BE2C (cell line): Measurements from ENCODE around the gene TIGD6. TPM values are rescaled to one million over a fixed set of nuclear protein-coding genes. Genes with fewer than 3 reads are reported as not detected.
A peak's percentile ranks its signal among the peaks of the same experiment; 100 is the strongest.

ENCODE experiments used
- DNase-seq: peaks from one replicate; pipeline ENCODE4 v3.0.0-alpha.2; 2020
- H3K27me3 ChIP-seq: fragments of 250-450 bp; sonication (Bioruptor Pico); 2 replicates; pipeline ENCODE4 v1.5.1; 2020; ENCODE audit warnings: mild to moderate bottlenecking
- H3K36me3 ChIP-seq: fragments of 250-450 bp; sonication (Bioruptor Pico); 2 replicates; pipeline ENCODE4 v1.5.1; 2020; ENCODE audit warnings: mild to moderate bottlenecking
- H3K4me1 ChIP-seq: fragments of 250-450 bp; sonication (Bioruptor Pico); 2 replicates; pipeline ENCODE4 v1.5.1; 2020
- H3K4me3 ChIP-seq: 2 replicates; pipeline ENCODE4 v1.5.1; 2011; ENCODE audit warnings: low read depth, low read length
- H3K9me3 ChIP-seq: fragments of 250-450 bp; sonication (Bioruptor Pico); 2 replicates; pipeline ENCODE4 v1.5.1; 2020
- CTCF ChIP-seq: IDR thresholded peaks from 2 replicates; pipeline ENCODE4 v1.5.1; 2012; ENCODE audit warnings: mild to moderate bottlenecking, low read depth, low read length
- polyA plus RNA-seq: library from polyadenylated mRNA; unstranded; fragments of >200 nt; gene quantifications from one replicate; pipeline ENCODE4 v1.2.1, GENCODE V29; 2012; ENCODE audit warnings: low read depth, missing spikeins; ENCODE audit not compliant: insufficient read length, insufficient read depth

TIGD6 gene
- 6.6 TPM for polyA plus RNA-seq

DNA sequence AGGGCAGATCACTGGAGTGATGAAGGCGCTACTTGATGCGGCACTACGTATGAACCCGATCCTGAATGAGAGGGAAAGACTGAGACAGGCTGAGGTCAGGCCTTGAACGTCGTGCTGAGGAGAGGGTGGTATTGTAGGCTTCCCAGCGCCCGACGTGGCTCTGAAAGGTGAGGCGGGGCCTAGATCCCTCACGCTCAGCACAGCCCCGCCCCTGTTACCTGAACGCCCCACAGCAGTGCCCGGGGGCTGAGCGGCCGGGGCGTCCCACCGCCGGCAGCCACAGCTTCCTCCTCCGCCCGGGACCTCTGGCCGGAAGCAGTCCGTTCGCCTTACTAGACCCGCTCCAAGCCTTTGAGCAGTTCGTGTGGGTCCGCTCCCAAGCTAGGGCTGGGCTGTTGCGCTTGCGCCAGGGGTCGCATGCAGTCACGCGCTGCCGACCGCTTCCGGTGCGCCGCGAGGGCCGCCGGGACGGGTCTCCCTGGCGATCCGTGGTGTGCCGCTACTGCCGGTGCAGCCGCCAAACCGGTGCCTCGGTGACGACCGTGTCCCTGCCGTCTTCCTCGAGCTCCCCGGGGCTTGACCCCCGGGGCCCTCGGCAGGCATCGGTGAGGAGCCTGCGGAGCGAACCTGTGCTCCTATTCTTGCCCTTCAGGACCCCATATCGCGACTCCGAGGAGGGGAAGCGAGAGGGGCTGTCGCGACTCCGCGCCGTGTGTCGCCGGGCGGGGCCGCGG, at the start of gene TIGD6, which contains the start of gene HMGXB3:
TIGD6 (minus strand) TSS at position 399 of the 734 bp plus-strand sequence. CDS start 4,306 bp downstream, outside the sequence.
HMGXB3 (plus strand) TSS at position 484 of the 734 bp plus-strand sequence. CDS start 4,114 bp downstream, outside the sequence.
- TF ChIP-seq CTCF, result no peak
- DNase-seq, result peak; percentile 96
- Histone ChIP-seq H3K9me3 (no peaks in the 10 kb centered on the region), H3K36me3 (peaks cover 16% of the 10 kb centered on the region), H3K4me3 (peak within 1 kb of the TSS; percentile 99), H3K4me1 (peaks cover 8% of the 10 kb centered on the region), H3K27me3 (no peaks in the 10 kb centered on the region)

DNA sequence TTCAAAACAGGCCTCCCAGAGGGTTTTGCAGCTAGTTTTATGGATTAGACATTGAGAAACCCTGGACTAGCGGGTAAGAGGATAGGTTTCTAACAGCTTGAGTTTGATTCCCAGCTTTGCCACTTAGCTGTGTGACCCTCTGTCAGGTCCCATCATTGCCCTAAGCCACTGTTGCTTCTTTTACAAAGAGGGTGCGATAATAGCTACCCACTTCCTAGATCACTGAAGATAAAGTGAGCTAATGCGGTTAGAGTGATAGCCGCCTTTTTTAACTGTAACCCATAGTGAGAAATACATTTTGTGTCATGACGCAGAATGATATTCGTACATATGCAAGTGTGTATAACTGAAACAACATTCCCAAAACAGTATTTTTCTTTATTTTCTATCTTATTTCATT, 45.6 kb upstream of the TIGD6 start:
- Histone ChIP-seq H3K27me3 (no peaks in the 10 kb centered on the region), H3K36me3 (peaks cover 92% of the 10 kb centered on the region)
- no peak for DNase-seq

DNA sequence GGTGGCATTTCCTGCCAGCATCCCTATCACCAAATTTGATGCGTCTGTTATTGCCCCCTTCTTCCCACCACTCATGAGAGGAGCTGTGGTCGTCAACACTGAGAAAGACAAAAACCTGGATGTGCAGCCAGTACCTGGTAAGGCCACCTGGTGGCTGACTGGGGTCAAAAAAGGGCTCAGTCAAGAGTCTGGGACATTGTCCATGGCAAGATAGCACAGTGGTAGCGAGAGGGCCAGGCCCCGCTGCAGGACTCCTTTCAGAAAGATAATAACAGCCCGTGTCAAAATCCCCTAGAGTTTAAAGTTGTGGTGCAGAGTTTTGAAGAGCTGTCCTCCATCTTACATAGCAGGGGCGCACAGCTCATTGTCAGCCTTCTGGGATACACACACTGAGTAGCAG, 45.1 kb upstream of the TIGD6 start:
- peaks cover 92% of the 10 kb centered on the region for H3K36me3 ChIP-seq

More for the DNA sequence above, 45.6 kb upstream of the TIGD6 start:
- H3K4me3 ChIP-seq, result no peak overlapping the region
- H3K9me3 ChIP-seq, result no peaks in the 10 kb centered on the region
- TF ChIP-seq CTCF, result no peak
- H3K4me1 ChIP-seq, result no peaks in the 10 kb centered on the region

DNA sequence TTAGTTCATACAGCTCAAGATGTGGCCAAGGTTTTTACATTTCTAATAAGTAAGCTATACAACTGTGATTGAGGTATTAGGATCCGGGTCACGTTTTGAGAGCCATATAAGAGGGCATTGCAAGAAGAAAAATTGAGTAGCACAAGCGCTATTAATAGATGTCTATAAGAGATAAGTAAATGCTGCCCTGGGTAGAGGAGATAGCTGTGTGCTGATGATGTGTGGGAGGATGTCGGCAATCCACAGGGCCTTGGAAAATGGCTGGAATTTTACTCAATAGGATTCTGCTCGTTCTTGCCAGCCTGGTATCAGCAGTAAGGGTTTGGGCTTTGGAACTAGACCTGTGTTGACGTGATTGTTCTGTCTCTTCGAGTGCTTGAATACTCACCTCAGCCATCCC, 44.3 kb upstream of the TIGD6 start:
- Histone ChIP-seq H3K4me3 (no peak overlapping the region), H3K9me3 (no peaks in the 10 kb centered on the region), H3K36me3 (peaks cover 89% of the 10 kb centered on the region), H3K4me1 (no peaks in the 10 kb centered on the region), H3K27me3 (no peaks in the 10 kb centered on the region)
- no peak for DNase-seq
- no peak for TF ChIP-seq CTCF

More for the DNA sequence above, 45.1 kb upstream of the TIGD6 start:
- peak; percentile 34 for TF ChIP-seq CTCF
- Histone ChIP-seq H3K4me3 (no peak overlapping the region), H3K27me3 (no peaks in the 10 kb centered on the region), H3K9me3 (no peaks in the 10 kb centered on the region), H3K4me1 (no peaks in the 10 kb centered on the region)
- DNase-seq, result no peak

DNA sequence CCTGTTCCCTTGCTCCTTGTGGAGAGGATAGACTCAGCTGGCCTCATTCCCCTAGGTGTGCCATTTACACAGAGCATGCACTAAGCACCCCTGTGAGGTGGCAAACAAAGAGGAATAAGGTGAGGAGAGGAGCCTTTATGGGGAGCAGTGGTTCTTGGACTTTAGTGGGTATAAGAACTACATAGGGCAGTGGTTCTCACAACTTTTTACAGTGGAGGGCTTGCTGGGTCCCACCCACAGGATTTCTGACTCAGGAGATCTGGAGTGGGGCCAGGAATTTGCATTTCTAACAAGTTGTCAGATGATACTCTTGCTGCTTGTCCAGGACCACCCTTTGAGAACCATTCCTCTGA, 43.9 kb upstream of the TIGD6 start:
- H3K4me1 ChIP-seq, result no peaks in the 10 kb centered on the region
- TF ChIP-seq CTCF, result no peak
- no peak for DNase-seq
- peaks cover 88% of the 10 kb centered on the region for H3K36me3 ChIP-seq
- no peaks in the 10 kb centered on the region for H3K27me3 ChIP-seq
- no peak overlapping the region for H3K4me3 ChIP-seq
- no peaks in the 10 kb centered on the region for H3K9me3 ChIP-seq

GRCh38 chr5:150043657-150044328, 43.3 kb upstream of the TIGD6 start:
- no peak for TF ChIP-seq CTCF
- Histone ChIP-seq H3K4me1 (no peaks in the 10 kb centered on the region), H3K4me3 (no peak overlapping the region), H3K36me3 (peaks cover 83% of the 10 kb centered on the region), H3K9me3 (no peaks in the 10 kb centered on the region), H3K27me3 (no peaks in the 10 kb centered on the region)
- no peak for DNase-seq
